Left ventricle myocardium inferior (tissue), 1 donor: ENCODE results near the gene SRMS. TPM values are rescaled to one million over a fixed set of nuclear protein-coding genes. Genes with fewer than 3 reads are reported as not detected.
"Not testable (repeated sequence)": the region's sequence is repeated elsewhere in the genome, so short reads cannot be mapped to it uniquely, and the experiment has no call there.

Experiments
- DNase-seq: peaks from one replicate; pipeline ENCODE4 v3.0.0-alpha.2; 2020
- H3K27ac ChIP-seq: fragments of 200-600 bp; replicated peaks from 2 replicates; pipeline ENCODE4 v1.8.0; 2021
- H3K27me3 ChIP-seq: fragments of 200-600 bp; 2 replicates; pipeline ENCODE4 v1.8.0; 2021; ENCODE audit warnings: low read depth
- H3K36me3 ChIP-seq: fragments of 200-600 bp; 2 replicates; pipeline ENCODE4 v1.8.0; 2021
- H3K4me1 ChIP-seq: fragments of 200-600 bp; 2 replicates; pipeline ENCODE4 v1.8.0; 2021
- H3K4me3 ChIP-seq: fragments of 200-600 bp; 2 replicates; pipeline ENCODE4 v1.8.0; 2021; ENCODE audit warnings: mild to moderate bottlenecking, moderate library complexity
- H3K9me3 ChIP-seq: fragments of 200-600 bp; replicated peaks from 2 replicates; pipeline ENCODE4 v1.8.0; 2021
- intact Hi-C: fragments of 100-400 bp; cut with micrococcal nuclease; formaldehyde crosslinking; loops from one replicate; pipeline ENCODE4 v1.11.0; 2022
- total RNA-seq: library from RNA; stranded (reverse); fragmentation: NEBNext Ultra II Directional; extraction: Animal tissue kit (Norgen Biotek cat#: 25700); gene quantifications from one replicate; pipeline ENCODE4 v1.2.1, GENCODE V29; 2021
- TF ChIP-seq, protein P1 (sequence below): fragments of 200-600 bp; IDR thresholded peaks from 2 replicates; pipeline ENCODE4 v1.8.0; 2021; ENCODE audit warnings: antibody characterized with exemption, mild to moderate bottlenecking, borderline replicate concordance
- donor health status: DM: no; HTN: yes; CAD: no; lungs with severe emphysema.

Gene SRMS
- total RNA-seq, 1 donor from 2014 or later: not detected

DNA sequence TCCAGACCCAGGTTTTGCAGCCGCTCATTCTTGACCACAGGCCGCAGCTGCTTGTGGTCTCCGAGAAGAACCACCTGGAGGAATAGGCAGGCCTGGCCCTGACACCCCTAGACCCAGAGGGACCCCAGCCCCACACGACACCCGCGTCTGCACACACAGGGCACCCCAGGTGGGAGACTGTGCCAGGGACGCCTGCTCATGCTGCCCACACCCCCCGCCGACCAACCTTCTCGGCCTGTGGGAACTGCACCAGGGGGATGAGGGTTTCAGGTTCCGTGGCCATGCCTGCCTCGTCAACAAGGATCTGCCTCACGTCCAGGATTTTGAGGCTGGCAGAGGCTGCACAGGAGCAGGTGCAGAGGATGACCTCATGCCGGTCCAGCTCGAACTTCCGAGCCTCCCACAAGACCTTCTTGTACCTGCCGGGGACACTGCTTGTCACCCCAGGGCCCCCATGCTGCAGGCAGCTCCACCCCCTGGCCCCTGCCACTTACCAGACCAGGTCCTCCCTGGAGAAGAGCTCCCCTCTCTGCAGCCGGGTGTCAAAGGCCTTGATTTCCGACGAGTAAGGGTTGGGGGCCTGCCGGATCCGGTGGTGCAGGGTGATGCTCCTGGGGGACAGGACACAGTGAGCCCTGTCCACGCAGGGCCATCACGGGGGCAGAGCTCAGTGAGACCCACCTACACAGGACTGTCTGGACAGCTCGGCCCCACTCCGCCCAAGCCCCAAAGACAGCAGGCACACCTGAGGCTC is 13.5 kb upstream of the SRMS start:
- no peaks in the 10 kb centered on the region for H3K9me3 ChIP-seq
- intact Hi-C loops: no loop called here
- TF ChIP-seq, protein P1, sequence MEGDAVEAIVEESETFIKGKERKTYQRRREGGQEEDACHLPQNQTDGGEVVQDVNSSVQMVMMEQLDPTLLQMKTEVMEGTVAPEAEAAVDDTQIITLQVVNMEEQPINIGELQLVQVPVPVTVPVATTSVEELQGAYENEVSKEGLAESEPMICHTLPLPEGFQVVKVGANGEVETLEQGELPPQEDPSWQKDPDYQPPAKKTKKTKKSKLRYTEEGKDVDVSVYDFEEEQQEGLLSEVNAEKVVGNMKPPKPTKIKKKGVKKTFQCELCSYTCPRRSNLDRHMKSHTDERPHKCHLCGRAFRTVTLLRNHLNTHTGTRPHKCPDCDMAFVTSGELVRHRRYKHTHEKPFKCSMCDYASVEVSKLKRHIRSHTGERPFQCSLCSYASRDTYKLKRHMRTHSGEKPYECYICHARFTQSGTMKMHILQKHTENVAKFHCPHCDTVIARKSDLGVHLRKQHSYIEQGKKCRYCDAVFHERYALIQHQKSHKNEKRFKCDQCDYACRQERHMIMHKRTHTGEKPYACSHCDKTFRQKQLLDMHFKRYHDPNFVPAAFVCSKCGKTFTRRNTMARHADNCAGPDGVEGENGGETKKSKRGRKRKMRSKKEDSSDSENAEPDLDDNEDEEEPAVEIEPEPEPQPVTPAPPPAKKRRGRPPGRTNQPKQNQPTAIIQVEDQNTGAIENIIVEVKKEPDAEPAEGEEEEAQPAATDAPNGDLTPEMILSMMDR: no peak
- no peaks in the 10 kb centered on the region for H3K4me1 ChIP-seq
- no peaks in the 10 kb centered on the region for H3K27me3 ChIP-seq
- H3K36me3 ChIP-seq: peaks cover 75% of the 10 kb centered on the region
- DNase-seq: no peak
- H3K27ac ChIP-seq: no peak overlapping the region
- H3K4me3 ChIP-seq: no peak overlapping the region

GRCh38 chr20:63560333-63560805 is 12.8 kb upstream of the SRMS start:
- no peak overlapping the region for H3K27ac ChIP-seq
- no peaks in the 10 kb centered on the region for H3K4me1 ChIP-seq
- intact Hi-C loops: no loop called here
- H3K4me3 ChIP-seq: no peak overlapping the region
- TF ChIP-seq, protein P1: no peak
- DNase-seq: no peak
- H3K36me3 ChIP-seq: peaks cover 69% of the 10 kb centered on the region
- H3K9me3 ChIP-seq: no peaks in the 10 kb centered on the region
- H3K27me3 ChIP-seq: no peaks in the 10 kb centered on the region

GRCh38 chr20:63559485-63560332 is 12.2 kb upstream of the SRMS start:
- H3K4me1 ChIP-seq, H3K4me3 ChIP-seq, intact Hi-C loops, H3K27ac ChIP-seq, H3K27me3 ChIP-seq, H3K9me3 ChIP-seq, DNase-seq: not testable (repeated sequence)
- H3K36me3 ChIP-seq: peaks cover 62% of the 10 kb centered on the region

- Histone ChIP-seq H3K9me3 (no peaks in the 10 kb centered on the region), H3K36me3 (peaks cover 55% of the 10 kb centered on the region)
- intact Hi-C loops: no loop called here
Observed at GRCh38 chr20:63558804-63559484, 11.4 kb upstream of the SRMS start.

GRCh38 chr20:63557481-63557891 is 9.9 kb upstream of the SRMS start:
- Histone ChIP-seq H3K36me3 (peaks cover 40% of the 10 kb centered on the region), H3K27me3 (peaks cover 15% of the 10 kb centered on the region), H3K9me3 (no peaks in the 10 kb centered on the region), H3K4me3 (no peak overlapping the region), H3K4me1 (peaks cover 14% of the 10 kb centered on the region), H3K27ac (no peak overlapping the region)
- intact Hi-C loops: no loop called here
- DNase-seq: no peak
- TF ChIP-seq, protein P1: no peak

More at GRCh38 chr20:63558804-63559484, 11.4 kb upstream of the SRMS start:
- TF ChIP-seq, protein P1: no peak
- H3K27ac ChIP-seq: no peak overlapping the region
- H3K27me3 ChIP-seq: peaks cover 4% of the 10 kb centered on the region
- peaks cover 8% of the 10 kb centered on the region for H3K4me1 ChIP-seq
- no peak overlapping the region for H3K4me3 ChIP-seq
- no peak for DNase-seq
